Measurements from ENCODE around the gene ADGRA1.
"Not testable (repeated sequence)": the region's sequence is repeated elsewhere in the genome, so short reads cannot be mapped to it uniquely, and the experiment has no call there.

ADGRA1 gene

DNA sequence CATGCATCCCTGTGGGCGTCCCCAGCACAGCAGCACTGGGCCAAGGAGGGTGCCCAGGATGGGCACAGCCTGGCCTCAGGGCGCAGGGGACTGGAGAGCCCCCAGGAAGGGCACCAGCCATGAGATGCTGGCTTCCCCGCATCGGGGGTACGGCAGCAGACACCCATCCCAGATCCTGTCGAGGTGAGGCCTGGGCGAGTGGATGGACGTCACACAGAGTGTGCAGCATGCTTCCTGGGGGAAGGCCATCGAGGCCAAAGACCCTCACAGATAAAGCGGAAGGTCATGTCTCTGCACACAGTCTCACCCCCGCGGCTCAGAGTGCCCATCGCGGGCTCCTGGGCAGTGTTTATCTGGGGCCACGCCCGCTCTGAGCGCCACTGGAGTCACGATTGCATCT is 18.8 kb downstream of the ADGRA1 start:
- H3K27ac ChIP-seq: no peak overlapping the region
- CTCF ChIA-PET: interaction anchor here (1.0 kb wide), 1 partner anchor 18 kb away, joined by 3 read pairs; no protein-coding TSS in a partner anchor
- POLR2A ChIA-PET (ENCODE audit: low non-redundant PET): no interaction called here
- TF ChIP-seq, protein P1, sequence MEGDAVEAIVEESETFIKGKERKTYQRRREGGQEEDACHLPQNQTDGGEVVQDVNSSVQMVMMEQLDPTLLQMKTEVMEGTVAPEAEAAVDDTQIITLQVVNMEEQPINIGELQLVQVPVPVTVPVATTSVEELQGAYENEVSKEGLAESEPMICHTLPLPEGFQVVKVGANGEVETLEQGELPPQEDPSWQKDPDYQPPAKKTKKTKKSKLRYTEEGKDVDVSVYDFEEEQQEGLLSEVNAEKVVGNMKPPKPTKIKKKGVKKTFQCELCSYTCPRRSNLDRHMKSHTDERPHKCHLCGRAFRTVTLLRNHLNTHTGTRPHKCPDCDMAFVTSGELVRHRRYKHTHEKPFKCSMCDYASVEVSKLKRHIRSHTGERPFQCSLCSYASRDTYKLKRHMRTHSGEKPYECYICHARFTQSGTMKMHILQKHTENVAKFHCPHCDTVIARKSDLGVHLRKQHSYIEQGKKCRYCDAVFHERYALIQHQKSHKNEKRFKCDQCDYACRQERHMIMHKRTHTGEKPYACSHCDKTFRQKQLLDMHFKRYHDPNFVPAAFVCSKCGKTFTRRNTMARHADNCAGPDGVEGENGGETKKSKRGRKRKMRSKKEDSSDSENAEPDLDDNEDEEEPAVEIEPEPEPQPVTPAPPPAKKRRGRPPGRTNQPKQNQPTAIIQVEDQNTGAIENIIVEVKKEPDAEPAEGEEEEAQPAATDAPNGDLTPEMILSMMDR (conservative IDR thresholded peaks at IDR 0.05; ENCODE audit: low read depth): no peak
- DNase-seq (ENCODE audit: low spot score): no peak

DNA sequence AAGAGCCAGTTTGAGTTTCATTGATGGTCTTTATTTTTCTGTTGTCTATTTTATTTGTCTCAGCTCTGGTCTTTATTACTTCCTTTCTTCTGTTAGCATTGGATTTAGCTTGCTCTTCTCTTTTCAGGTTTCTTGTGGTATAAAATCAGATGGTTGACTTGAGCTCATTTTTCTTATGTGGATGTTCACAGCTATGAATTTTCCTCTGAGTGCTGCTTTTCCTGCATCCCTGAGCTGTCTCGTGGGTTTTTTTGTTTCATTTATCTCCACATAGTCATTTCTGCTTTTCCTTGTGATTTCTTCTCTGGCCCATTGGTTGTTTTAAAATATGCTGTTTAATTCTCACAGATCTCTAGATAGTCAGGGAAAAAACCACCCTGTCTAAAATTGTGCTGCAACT is 19.7 kb downstream of the ADGRA1 start:
- ChIA-PET POLR2A (ENCODE audit: low non-redundant PET) (no interaction called here), CTCF (interaction anchor here (0.6 to 1.0 kb wide), 2 partner anchors 17 to 588 kb away, joined by 3 read pairs; no protein-coding TSS in a partner anchor)
- H3K27ac ChIP-seq: no peak overlapping the region
- TF ChIP-seq, protein P1 (conservative IDR thresholded peaks at IDR 0.05; ENCODE audit: low read depth): no peak
- no peak for DNase-seq (ENCODE audit: low spot score)

DNA sequence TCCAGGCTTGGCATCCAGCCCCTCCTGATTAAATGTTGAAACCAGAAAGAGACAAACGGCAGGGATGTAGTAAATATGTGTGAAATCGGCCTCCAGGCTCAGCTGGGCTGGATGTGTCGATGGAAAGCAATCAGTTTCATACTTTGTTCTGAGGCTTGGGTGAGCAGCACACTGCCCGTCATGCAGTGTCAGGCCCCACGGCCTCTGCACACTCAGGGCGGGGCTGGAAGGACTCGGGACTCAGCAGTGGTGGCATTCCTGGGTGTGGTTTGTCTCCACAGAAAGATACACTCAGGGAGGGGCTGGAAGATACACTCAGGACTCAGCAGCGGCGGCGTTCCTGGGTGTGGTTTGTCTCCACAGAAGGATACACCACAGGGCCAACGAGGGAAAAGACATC is 22.0 kb downstream of the ADGRA1 start:
- DNase-seq (ENCODE audit: low spot score): no peak
- CTCF ChIA-PET: no interaction called here
- TF ChIP-seq, protein P1 (conservative IDR thresholded peaks at IDR 0.05; ENCODE audit: low read depth): no peak
- H3K27ac ChIP-seq: no peak overlapping the region
- POLR2A ChIA-PET (ENCODE audit: low non-redundant PET): no interaction called here

DNA sequence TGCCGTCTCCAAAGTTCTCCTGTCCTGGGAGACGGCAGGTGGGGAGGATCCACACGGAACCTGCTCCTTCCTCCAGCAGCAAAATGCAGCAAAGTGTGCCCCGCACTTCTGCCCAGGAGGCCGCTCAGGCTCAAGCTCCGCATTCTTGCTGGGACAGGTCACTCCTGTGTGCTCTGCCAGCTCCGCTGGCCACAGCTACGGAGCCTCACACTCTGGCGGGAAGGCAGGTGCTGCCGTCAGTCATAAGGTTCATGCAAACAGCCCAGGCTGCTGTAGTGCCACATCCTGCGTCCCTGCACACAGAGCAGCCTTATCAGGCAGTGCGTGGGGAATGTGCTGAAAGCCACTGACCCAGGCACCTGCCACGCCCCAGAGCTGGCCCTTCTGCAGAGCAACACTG is 22.4 kb downstream of the ADGRA1 start:
- ChIA-PET CTCF (no interaction called here), POLR2A (ENCODE audit: low non-redundant PET) (no interaction called here)
- H3K27ac ChIP-seq: no peak overlapping the region
- TF ChIP-seq, protein P1 (conservative IDR thresholded peaks at IDR 0.05; ENCODE audit: low read depth): no peak
- DNase-seq (ENCODE audit: low spot score): no peak

DNA sequence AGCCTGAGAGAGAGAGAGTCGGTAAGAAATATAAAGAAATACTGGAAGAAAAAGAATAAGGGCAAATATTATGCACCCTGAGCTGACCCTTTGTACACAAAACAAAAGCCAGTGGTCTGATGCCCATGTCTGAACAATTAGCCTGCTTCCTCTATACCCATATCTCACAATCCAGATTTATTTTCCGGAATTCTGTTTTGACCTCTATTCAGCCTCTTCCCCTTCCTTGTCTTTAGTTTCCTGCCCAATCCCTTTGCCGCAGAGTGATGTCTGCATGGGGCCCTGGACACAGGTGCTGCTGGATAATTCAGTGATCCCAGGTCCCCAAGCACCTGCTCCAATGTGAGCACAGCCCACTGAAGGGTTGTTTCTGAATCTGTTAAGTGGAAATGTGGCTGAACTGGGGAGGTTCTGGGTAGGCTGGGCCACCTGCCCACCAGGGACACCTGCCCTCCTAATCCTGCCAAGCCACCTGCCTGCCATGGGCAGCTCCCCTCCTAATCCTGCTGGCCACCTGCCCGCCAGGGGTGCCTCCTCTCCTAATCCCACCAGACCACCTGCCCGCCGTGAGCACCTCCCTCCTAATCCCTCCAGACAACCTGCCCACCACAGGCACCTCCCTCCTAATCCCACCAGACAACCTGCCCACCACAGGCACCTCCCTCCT is 23.0 kb downstream of the ADGRA1 start:
- TF ChIP-seq, protein P1 (conservative IDR thresholded peaks at IDR 0.05; ENCODE audit: low read depth): no peak
- ChIA-PET POLR2A (ENCODE audit: low non-redundant PET) (no interaction called here), CTCF (no interaction called here)
- no peak for DNase-seq (ENCODE audit: low spot score)
- H3K27ac ChIP-seq: no peak overlapping the region

DNA sequence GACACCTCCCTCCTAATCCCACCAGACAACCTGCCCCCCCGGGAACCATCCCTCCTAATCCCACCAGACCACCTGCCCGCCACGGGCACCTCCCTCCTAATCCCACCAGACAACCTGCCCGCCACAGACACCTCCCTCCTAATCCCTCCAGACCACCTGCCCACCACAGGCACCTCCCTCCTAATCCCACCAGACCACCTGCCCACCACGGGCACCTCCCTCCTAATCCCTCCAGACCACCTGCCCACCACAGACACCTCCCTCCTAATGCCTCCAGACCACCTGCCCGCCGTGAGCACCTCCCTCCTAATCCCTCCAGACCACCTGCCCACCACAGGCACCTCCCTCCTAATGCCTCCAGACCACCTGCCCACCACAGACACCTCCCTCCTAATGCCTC is 23.9 kb downstream of the ADGRA1 start:
- DNase-seq (ENCODE audit: low spot score); H3K27ac ChIP-seq; CTCF ChIA-PET; POLR2A ChIA-PET (ENCODE audit: low non-redundant PET): not testable (repeated sequence)

DNA sequence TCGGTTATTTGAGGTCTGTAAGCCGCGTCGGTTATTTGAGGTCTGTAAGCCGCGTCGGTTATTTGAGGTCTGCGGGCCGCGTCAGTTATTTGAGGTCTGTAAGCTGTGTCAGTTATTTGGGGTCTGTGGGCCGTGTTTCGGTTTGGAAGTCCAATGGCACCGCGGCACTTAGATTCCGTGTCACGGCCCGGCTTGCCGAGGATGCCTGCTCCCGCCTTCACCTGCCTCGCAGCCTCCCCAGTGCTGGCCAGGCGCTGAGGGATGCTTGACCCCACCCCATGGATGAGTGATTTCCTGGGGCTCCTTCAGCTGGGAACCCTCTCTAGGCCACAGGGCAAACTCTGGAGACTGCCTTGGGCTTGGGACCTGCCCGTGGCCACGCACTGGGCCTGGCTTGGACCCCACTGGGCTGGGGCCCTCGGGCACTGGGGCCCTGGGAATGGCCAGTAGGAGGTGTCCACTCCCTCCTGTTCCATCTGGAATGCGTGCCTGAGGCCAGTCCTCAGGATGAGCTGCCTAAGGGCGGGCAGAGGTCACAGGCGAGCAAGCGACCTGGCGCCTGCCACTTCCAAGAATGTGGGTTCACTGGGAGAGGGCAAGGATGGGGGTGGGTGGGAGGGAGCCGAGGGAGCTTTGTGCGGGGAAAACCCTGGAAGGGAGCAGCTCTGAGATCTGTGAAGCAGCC is 25.6 kb downstream of the ADGRA1 start:
- ChIA-PET CTCF (interaction anchor here (0.6 kb wide), 1 partner anchor 632 kb away, joined by 3 read pairs; no protein-coding TSS in a partner anchor), POLR2A (ENCODE audit: low non-redundant PET) (no interaction called here)
- DNase-seq (ENCODE audit: low spot score): no peak
- H3K27ac ChIP-seq: no peak overlapping the region
- TF ChIP-seq, protein P1 (conservative IDR thresholded peaks at IDR 0.05; ENCODE audit: low read depth): no peak
